IMR-90 (cell line): ENCODE measurements around the gene PRR23B. TPM values are rescaled to one million over a fixed set of nuclear protein-coding genes. Genes with fewer than 3 reads are reported as not detected.

Source experiments
- ATAC-seq: fragments of 200-7000 bp; cut with Tn5 transposase; 2 replicates; pipeline ENCODE4 v1.9.1; 2020; ENCODE audit warnings: low read depth, mild to moderate bottlenecking, moderate library complexity
- BruUV-seq: library from RNA; stranded (reverse); fragments of 400-500 nt; replicated peaks from 2 replicates; lab custom pipeline; 2021; lab: Mats Ljungman, UMichigan
- CTCF ChIA-PET: fragments of 300-600 bp; formaldehyde crosslinking; extraction: SDS; loops from one replicate; lab custom pipeline; 2021; ENCODE audit warnings: antibody characterized with exemption; lab: Yijun Ruan, JAX
- POLR2A ChIA-PET: fragments of 300-600 bp; sonication (Branson Sonifier 250); formaldehyde crosslinking; loops from one replicate; lab custom pipeline; 2022; ENCODE audit warnings: antibody characterized with exemption; ENCODE audit not compliant: unreplicated experiment; lab: Charles Lee
- DNase-seq: peaks from one replicate; pipeline ENCODE4 v3.0.0; 2013
- H2AFZ ChIP-seq: replicated peaks from 2 replicates; pipeline ENCODE3; 2013; ENCODE audit warnings: low read length, mild to moderate bottlenecking; ENCODE audit not compliant: poor library complexity
- H2AK5ac ChIP-seq: 2 replicates; pipeline ENCODE4 v1.6.1; 2013; ENCODE audit warnings: low read depth, low read length, inconsistent platforms
- H2AK9ac ChIP-seq: replicated peaks from 2 replicates; pipeline ENCODE3; 2013; ENCODE audit warnings: mild to moderate bottlenecking, low read depth, low read length, moderate library complexity; ENCODE audit not compliant: poor library complexity
- H2BK120ac ChIP-seq: 2 replicates; pipeline ENCODE4 v1.6.1; 2013; ENCODE audit warnings: low read depth, low read length, inconsistent platforms
- H2BK15ac ChIP-seq: 3 replicates; pipeline ENCODE4 v1.6.1; 2013; ENCODE audit warnings: low read depth, low read length, inconsistent platforms
- H2BK20ac ChIP-seq: 2 replicates; pipeline ENCODE4 v1.6.1; 2013; ENCODE audit warnings: low read depth, mild to moderate bottlenecking, inconsistent platforms, low read length, moderate library complexity
- H2BK5ac ChIP-seq: 2 replicates; pipeline ENCODE4 v1.6.1; 2013; ENCODE audit warnings: mild to moderate bottlenecking, low read depth, low read length, inconsistent platforms; ENCODE audit not compliant: poor library complexity, severe bottlenecking
- H3K14ac ChIP-seq: replicated peaks from 2 replicates; pipeline ENCODE4 v1.6.1; 2013; ENCODE audit warnings: low read depth, low read length, inconsistent platforms
- H3K18ac ChIP-seq: 2 replicates; pipeline ENCODE4 v1.6.1; 2013; ENCODE audit warnings: low read depth, low read length, control low read depth
- H3K23ac ChIP-seq: 2 replicates; pipeline ENCODE4 v1.6.1; 2013; ENCODE audit warnings: low read depth, low read length, inconsistent platforms
- H3K27ac ChIP-seq: 2 replicates; pipeline ENCODE4 v1.5.1; 2013; ENCODE audit warnings: mild to moderate bottlenecking, control low read depth, low read length; ENCODE audit not compliant: insufficient read depth
- H3K27me3 ChIP-seq: 2 replicates; pipeline ENCODE4 v1.6.1; 2013; ENCODE audit warnings: low read length; ENCODE audit not compliant: control insufficient read depth, insufficient read depth
- H3K36me3 ChIP-seq: 2 replicates; pipeline ENCODE4 v1.6.1; 2013; ENCODE audit warnings: low read length, mixed read lengths; ENCODE audit not compliant: control insufficient read depth, insufficient read depth
- H3K4ac ChIP-seq: 2 replicates; pipeline ENCODE4 v1.6.1; 2013; ENCODE audit warnings: low read depth, low read length, inconsistent platforms
- H3K4me1 ChIP-seq: 2 replicates; pipeline ENCODE4 v1.6.1; 2013; ENCODE audit warnings: low read length, mixed read lengths; ENCODE audit not compliant: control insufficient read depth, insufficient read depth
- H3K4me2 ChIP-seq: 2 replicates; pipeline ENCODE4 v1.6.1; 2013; ENCODE audit warnings: low read depth, mild to moderate bottlenecking, control low read depth, low read length, moderate library complexity
- H3K4me3 ChIP-seq: 2 replicates; pipeline ENCODE4 v1.5.1; 2013; ENCODE audit warnings: low read depth, mild to moderate bottlenecking, control low read depth, low read length, moderate library complexity; ENCODE audit not compliant: insufficient read depth
- H3K56ac ChIP-seq: 2 replicates; pipeline ENCODE4 v1.6.1; 2013; ENCODE audit warnings: low read length, inconsistent platforms; ENCODE audit not compliant: insufficient read depth; ENCODE audit errors: extremely low read depth
- H3K79me1 ChIP-seq, 2 experiments: 2 replicates each; pipeline ENCODE4 v1.6.1; 2013; ENCODE audit warnings: low read length in 2 of 2, inconsistent platforms in 1 of 2, low read depth in 1 of 2
- H3K9ac ChIP-seq: 2 replicates; pipeline ENCODE4 v1.6.1; 2013; ENCODE audit warnings: low read depth, low read length, control low read depth
- H3K9me1 ChIP-seq: 2 replicates; pipeline ENCODE4 v1.6.1; 2013; ENCODE audit warnings: low read length, inconsistent platforms; ENCODE audit not compliant: insufficient read depth
- H3K9me3 ChIP-seq: 2 replicates; pipeline ENCODE4 v1.6.1; 2013; ENCODE audit warnings: low read length; ENCODE audit not compliant: control insufficient read depth, insufficient read depth
- H4K20me1 ChIP-seq: 2 replicates; pipeline ENCODE4 v1.6.1; 2013; ENCODE audit warnings: low read length, inconsistent platforms; ENCODE audit not compliant: insufficient read depth
- H4K5ac ChIP-seq: 2 replicates; pipeline ENCODE4 v1.6.1; 2013; ENCODE audit warnings: mild to moderate bottlenecking, low read depth, low read length, control low read depth
- H4K8ac ChIP-seq, 2 experiments: 2 replicates each; pipeline ENCODE4 v1.6.1; 2013; ENCODE audit warnings: low read depth in 2 of 2, low read length in 2 of 2, control low read depth in 1 of 2, inconsistent platforms in 1 of 2
- H4K91ac ChIP-seq: 2 replicates; pipeline ENCODE4 v1.6.1; 2013; ENCODE audit warnings: low read depth, low read length, inconsistent platforms; ENCODE audit not compliant: insufficient read depth
- CHD1 ChIP-seq: IDR thresholded peaks from 2 replicates; pipeline ENCODE4 v1.6.1; 2012; ENCODE audit warnings: low read depth, low read length, improper control_type of control experiment
- FOS ChIP-seq: fragments of 150-350 bp; IDR thresholded peaks from 2 replicates; pipeline ENCODE4 v1.6.1; 2016; ENCODE audit warnings: low read depth, low read length
- MAFK ChIP-seq: IDR thresholded peaks from 2 replicates; pipeline ENCODE4 v1.6.1; 2012; ENCODE audit warnings: low read depth, low read length, improper control_type of control experiment
- MXI1 ChIP-seq: IDR thresholded peaks from 2 replicates; pipeline ENCODE4 v1.6.1; 2012; ENCODE audit warnings: low read depth, mild to moderate bottlenecking, low read length, moderate library complexity, borderline replicate concordance
- RCOR1 ChIP-seq: IDR thresholded peaks from 2 replicates; pipeline ENCODE4 v1.6.1; 2012; ENCODE audit warnings: mild to moderate bottlenecking, low read length, improper control_type of control experiment; ENCODE audit not compliant: insufficient replicate concordance
- RFX5 ChIP-seq: IDR thresholded peaks from 2 replicates; pipeline ENCODE4 v1.8.0; 2012; ENCODE audit warnings: low read depth, mild to moderate bottlenecking, low read length, moderate library complexity
- SMC3 ChIP-seq: fragments of 150-350 bp; IDR thresholded peaks from 2 replicates; pipeline ENCODE4 v1.6.1; 2016; ENCODE audit warnings: low read depth, mild to moderate bottlenecking, antibody characterized with exemption, low read length, moderate library complexity
- WGBS, 2 experiments: methylation state at CpG; one replicate each; pipeline versions ENCODE4 v1.1.5 to v1.1.7; 2013; ENCODE audit warnings: missing lambda C conversion rate in 2 of 2; ENCODE audit not compliant: insufficient read length in 1 of 2; ENCODE audit errors: extremely low coverage in 2 of 2; 5-methylcytosine and 5-hydroxymethylcytosine counted together
- dilution Hi-C: fragments of 300-500 bp; cut with HindIII; formaldehyde crosslinking; loops from one replicate; pipeline ENCODE4 v1.14.3; 2018; ENCODE audit warnings: low sequenced_read_pairs; ENCODE audit not compliant: unreplicated experiment
- in situ Hi-C: fragments of 300-500 bp; cut with MboI; formaldehyde crosslinking; loops from 3 replicates; pipeline ENCODE4 v1.14.3; 2019; ENCODE audit warnings: low sequenced_read_pairs, inconsistent platforms, mixed read lengths
- intact Hi-C: fragments of 100-400 bp; cut with micrococcal nuclease; formaldehyde crosslinking; loops from 2 replicates; pipeline ENCODE4 v1.10.0; 2022
- polyA plus RNA-seq, 3 experiments: library from polyadenylated mRNA; depleted of rRNA; stranded (reverse); fragments of >200 nt; gene quantifications; 2 replicates each; pipeline ENCODE4 v1.2.3, GENCODE V29; 2012; ENCODE audit warnings: low replicate concordance in 1 of 3
- total RNA-seq: library from RNA; depleted of rRNA; stranded (reverse); fragments of >200 nt; gene quantifications from 2 replicates; pipeline ENCODE4 v1.2.3, GENCODE V29; 2012
- TF ChIP-seq, protein P1 (sequence below): fragments of 150-350 bp; IDR thresholded peaks from 2 replicates; pipeline ENCODE4 v1.6.1; 2017; ENCODE audit warnings: mild to moderate bottlenecking, antibody characterized with exemption, low read length, low read depth
- TF ChIP-seq, protein P2 (sequence below): conservative IDR thresholded peaks from 2 replicates; pipeline ENCODE4 v1.5.1; 2012; ENCODE audit warnings: mild to moderate bottlenecking, low read depth, low read length, improper control_type of control experiment
- TF ChIP-seq, protein P3 (sequence below): fragments of 150-350 bp; IDR thresholded peaks from 2 replicates; pipeline ENCODE4 v1.6.1; 2016; ENCODE audit warnings: low read depth, mild to moderate bottlenecking, low read length, moderate library complexity, borderline replicate concordance

Gene PRR23B
- total and polyA plus RNA-seq, 2 of the 4 experiments (the other 2 are of a cell fraction) = not detected

DNA sequence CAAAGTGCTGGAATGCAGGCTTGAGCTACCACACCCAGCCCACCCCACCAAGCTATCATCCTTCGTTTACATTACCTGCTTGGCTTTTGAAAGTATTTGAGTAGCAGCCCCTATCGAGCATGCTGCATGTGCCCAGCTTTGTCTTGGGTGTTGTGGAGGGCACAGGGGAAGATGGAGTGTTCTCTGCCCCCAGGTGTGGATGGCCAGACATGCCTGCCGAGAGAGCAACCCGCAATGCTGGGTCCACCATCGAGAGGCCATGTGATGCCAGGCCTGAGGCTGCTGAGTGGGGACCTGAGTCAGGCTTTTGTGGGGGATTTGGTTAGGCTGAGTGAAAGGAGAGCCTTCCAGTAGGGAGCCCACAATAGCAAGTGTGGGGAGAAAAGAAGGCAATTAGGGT is 47.8 kb downstream of the PRR23B start:
- dilution Hi-C loops = no loop called here
- no peak overlapping the region for H4K91ac ChIP-seq
- intact Hi-C loops = no loop called here
- no peak overlapping the region for H2AK9ac ChIP-seq
- H3K4ac ChIP-seq = no peak overlapping the region
- H3K18ac ChIP-seq = no peak overlapping the region
- no peaks in the 10 kb centered on the region for H4K20me1 ChIP-seq
- no CpG with 5 or more reads among the region's 5 CpGs for WGBS, 2 experiments
- H3K27me3 ChIP-seq = peaks cover 3% of the 10 kb centered on the region
- H3K79me1 ChIP-seq = no peaks in the 10 kb centered on the region
- H2BK15ac ChIP-seq = no peak overlapping the region
- H3K9me3 ChIP-seq = no peaks in the 10 kb centered on the region
- H2BK5ac ChIP-seq = no peak overlapping the region
- H2AK5ac ChIP-seq = no peak overlapping the region
- in situ Hi-C loops = no loop called here
- no peak overlapping the region for H2AFZ ChIP-seq
- H3K27ac ChIP-seq = no peak overlapping the region
- H4K8ac ChIP-seq = no peak overlapping the region
- H3K9me1 ChIP-seq = no peaks in the 10 kb centered on the region
- BruUV-seq = no TSS peak
- ChIA-PET CTCF (no interaction called here), POLR2A (no interaction called here)
- no peak overlapping the region for H4K5ac ChIP-seq
- H2BK120ac ChIP-seq = no peak overlapping the region
- H3K4me2 ChIP-seq = no peak overlapping the region
- no peak for DNase-seq
- no peak for ATAC-seq
- no peak overlapping the region for H3K23ac ChIP-seq
- H3K56ac ChIP-seq = no peak overlapping the region
- H3K4me1 ChIP-seq = no peaks in the 10 kb centered on the region
- H3K14ac ChIP-seq = no peak overlapping the region
- H3K36me3 ChIP-seq = no peaks in the 10 kb centered on the region
- no peak overlapping the region for H2BK20ac ChIP-seq
- H3K9ac ChIP-seq = no peak overlapping the region
- H3K4me3 ChIP-seq = no peak overlapping the region
- TF ChIP-seq, protein P1, sequence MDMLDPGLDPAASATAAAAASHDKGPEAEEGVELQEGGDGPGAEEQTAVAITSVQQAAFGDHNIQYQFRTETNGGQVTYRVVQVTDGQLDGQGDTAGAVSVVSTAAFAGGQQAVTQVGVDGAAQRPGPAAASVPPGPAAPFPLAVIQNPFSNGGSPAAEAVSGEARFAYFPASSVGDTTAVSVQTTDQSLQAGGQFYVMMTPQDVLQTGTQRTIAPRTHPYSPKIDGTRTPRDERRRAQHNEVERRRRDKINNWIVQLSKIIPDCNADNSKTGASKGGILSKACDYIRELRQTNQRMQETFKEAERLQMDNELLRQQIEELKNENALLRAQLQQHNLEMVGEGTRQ = no peak
- TF ChIP-seq MAFK (no peak), MXI1 (no peak), SMC3 (no peak), RFX5 (no peak), CHD1 (no peak), FOS (no peak), RCOR1 (no peak)
- TF ChIP-seq, protein P2, sequence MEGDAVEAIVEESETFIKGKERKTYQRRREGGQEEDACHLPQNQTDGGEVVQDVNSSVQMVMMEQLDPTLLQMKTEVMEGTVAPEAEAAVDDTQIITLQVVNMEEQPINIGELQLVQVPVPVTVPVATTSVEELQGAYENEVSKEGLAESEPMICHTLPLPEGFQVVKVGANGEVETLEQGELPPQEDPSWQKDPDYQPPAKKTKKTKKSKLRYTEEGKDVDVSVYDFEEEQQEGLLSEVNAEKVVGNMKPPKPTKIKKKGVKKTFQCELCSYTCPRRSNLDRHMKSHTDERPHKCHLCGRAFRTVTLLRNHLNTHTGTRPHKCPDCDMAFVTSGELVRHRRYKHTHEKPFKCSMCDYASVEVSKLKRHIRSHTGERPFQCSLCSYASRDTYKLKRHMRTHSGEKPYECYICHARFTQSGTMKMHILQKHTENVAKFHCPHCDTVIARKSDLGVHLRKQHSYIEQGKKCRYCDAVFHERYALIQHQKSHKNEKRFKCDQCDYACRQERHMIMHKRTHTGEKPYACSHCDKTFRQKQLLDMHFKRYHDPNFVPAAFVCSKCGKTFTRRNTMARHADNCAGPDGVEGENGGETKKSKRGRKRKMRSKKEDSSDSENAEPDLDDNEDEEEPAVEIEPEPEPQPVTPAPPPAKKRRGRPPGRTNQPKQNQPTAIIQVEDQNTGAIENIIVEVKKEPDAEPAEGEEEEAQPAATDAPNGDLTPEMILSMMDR = no peak
- TF ChIP-seq, protein P3, sequence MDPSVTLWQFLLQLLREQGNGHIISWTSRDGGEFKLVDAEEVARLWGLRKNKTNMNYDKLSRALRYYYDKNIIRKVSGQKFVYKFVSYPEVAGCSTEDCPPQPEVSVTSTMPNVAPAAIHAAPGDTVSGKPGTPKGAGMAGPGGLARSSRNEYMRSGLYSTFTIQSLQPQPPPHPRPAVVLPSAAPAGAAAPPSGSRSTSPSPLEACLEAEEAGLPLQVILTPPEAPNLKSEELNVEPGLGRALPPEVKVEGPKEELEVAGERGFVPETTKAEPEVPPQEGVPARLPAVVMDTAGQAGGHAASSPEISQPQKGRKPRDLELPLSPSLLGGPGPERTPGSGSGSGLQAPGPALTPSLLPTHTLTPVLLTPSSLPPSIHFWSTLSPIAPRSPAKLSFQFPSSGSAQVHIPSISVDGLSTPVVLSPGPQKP = no peak
